ENCODE measurements around the gene EEFSEC. TPM values are rescaled to one million over a fixed set of nuclear protein-coding genes. Genes with fewer than 3 reads are reported as not detected.

EEFSEC gene
- total RNA-seq, 1 donor from 2014 or later, result 24.6 TPM

- Histone ChIP-seq H3K27ac (no peak overlapping the region), H3K4me3 (no peak overlapping the region), H3K36me3 (no peaks in the 10 kb centered on the region), H3K4me1 (no peaks in the 10 kb centered on the region), H3K27me3 (no peaks in the 10 kb centered on the region), H3K9me3 (no peaks in the 10 kb centered on the region)
- TF ChIP-seq POLR2A (IDR thresholded peaks at IDR 0.05) (no peak), POLR2AphosphoS5 (IDR thresholded peaks at IDR 0.05; ENCODE audit: insufficient read depth in 1 of 2, low read depth in 1 of 2) (no peak), CTCF (IDR thresholded peaks at IDR 0.05) (no peak)
- peak in 1 of 2 donors; percentile 69 for DNase-seq (ENCODE audit: extremely low spot score in 2 of 2)
- intact Hi-C loops (cut with DNase I), result no loop called here
Observed at GRCh38 chr3:128229106-128229857, 76.0 kb downstream of the EEFSEC start.

GRCh38 chr3:128231606-128232005, 78.3 kb downstream of the EEFSEC start:
- TF ChIP-seq POLR2AphosphoS5 (IDR thresholded peaks at IDR 0.05; ENCODE audit: insufficient read depth in 1 of 2, low read depth in 1 of 2) (no peak), CTCF (IDR thresholded peaks at IDR 0.05) (no peak), POLR2A (IDR thresholded peaks at IDR 0.05) (no peak)
- Histone ChIP-seq H3K4me3 (no peak overlapping the region), H3K9me3 (no peaks in the 10 kb centered on the region), H3K4me1 (no peaks in the 10 kb centered on the region), H3K27me3 (no peaks in the 10 kb centered on the region), H3K27ac (no peak overlapping the region), H3K36me3 (no peaks in the 10 kb centered on the region)
- peak in 1 of 2 donors; percentile 69 for DNase-seq (ENCODE audit: extremely low spot score in 2 of 2)
- intact Hi-C loops (cut with DNase I), result no loop called here

DNA sequence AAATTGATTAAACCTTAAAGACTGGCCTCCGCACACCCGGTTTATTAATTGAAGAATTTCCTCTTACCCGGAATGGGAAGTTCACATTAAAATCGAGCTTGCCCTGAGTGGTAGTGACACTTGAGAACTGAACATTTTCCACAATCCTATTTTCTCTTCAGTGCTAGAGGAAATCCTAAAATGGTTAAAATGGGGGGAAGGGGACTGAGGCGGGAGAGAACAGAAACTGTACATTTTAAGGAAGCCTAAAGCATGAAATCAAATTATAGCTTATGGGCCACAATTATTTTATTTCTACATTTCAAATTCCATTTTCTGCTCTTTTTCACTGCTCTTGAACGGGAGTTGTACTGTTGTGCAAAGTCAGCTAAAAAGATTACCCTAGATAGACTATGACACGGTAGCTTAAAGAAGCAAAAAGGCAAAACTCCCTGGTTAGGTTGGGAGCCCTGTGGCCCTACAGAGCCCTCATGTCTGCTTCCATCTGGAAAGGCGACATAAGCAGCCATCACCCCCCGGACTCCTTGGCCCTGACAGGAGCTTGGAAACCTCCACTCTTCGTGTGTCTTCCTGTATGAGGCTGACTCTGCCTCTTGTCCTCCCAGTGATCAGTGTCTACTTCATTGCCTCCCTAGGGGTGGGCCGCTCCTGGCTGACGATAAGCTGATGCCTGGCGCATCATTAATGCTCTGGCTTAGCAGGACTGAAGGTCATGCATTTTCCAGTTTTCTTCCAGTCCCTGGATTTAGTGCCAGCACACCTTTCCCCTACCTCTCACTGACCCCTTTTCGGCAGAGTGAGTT, 79.3 kb downstream of the EEFSEC start:
- H3K27ac ChIP-seq, result no peak overlapping the region
- no peaks in the 10 kb centered on the region for H3K9me3 ChIP-seq
- TF ChIP-seq POLR2A (IDR thresholded peaks at IDR 0.05) (no peak), POLR2AphosphoS5 (IDR thresholded peaks at IDR 0.05; ENCODE audit: insufficient read depth in 1 of 2, low read depth in 1 of 2) (no peak), CTCF (IDR thresholded peaks at IDR 0.05) (no peak)
- no peaks in the 10 kb centered on the region for H3K27me3 ChIP-seq
- no peak overlapping the region for H3K4me3 ChIP-seq
- no peaks in the 10 kb centered on the region for H3K4me1 ChIP-seq
- peak in 1 of 2 donors; percentile 78 for DNase-seq (ENCODE audit: extremely low spot score in 2 of 2)
- H3K36me3 ChIP-seq, result no peaks in the 10 kb centered on the region
- intact Hi-C loops (cut with DNase I), result no loop called here

GRCh38 chr3:128235207-128235926, 82.1 kb downstream of the EEFSEC start:
- intact Hi-C loops (cut with DNase I), result no loop called here

More at GRCh38 chr3:128235207-128235926, 82.1 kb downstream of the EEFSEC start:
- H3K27ac ChIP-seq, result no peak overlapping the region
- DNase-seq (ENCODE audit: extremely low spot score in 2 of 2), result no peak
- H3K36me3 ChIP-seq, result no peaks in the 10 kb centered on the region
- H3K4me1 ChIP-seq, result no peaks in the 10 kb centered on the region
- no peak overlapping the region for H3K4me3 ChIP-seq
- H3K9me3 ChIP-seq, result no peaks in the 10 kb centered on the region
- no peak for TF ChIP-seq POLR2A (IDR thresholded peaks at IDR 0.05)
- no peak for TF ChIP-seq CTCF (IDR thresholded peaks at IDR 0.05)
- TF ChIP-seq POLR2AphosphoS5 (IDR thresholded peaks at IDR 0.05; ENCODE audit: insufficient read depth in 1 of 2, low read depth in 1 of 2), result no peak
- no peaks in the 10 kb centered on the region for H3K27me3 ChIP-seq
